ENCODE measurements around the gene FOXP2.

Gene FOXP2

DNA sequence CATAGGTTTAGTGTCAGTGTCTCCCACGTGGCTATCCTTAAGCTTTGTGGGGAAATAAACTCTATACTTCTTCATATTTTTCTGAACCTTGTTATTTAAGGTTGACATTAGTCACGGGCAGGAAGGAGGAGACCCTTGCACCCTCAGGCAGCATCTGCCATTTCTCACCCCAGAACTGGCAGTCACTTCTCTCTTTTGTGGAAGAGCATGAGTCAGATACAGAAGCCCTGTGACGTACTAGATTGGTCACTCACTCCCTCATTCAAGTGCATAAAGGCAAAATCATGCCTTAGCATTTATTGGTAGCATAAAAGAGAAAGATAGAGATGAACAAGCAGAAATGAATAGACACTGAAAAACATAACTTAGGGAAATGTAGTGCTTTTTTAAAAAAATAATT is 301.3 kb downstream of the FOXP2 start:
- no peak for DNase-seq (ENCODE audit: low read depth in 2 of 2)

DNA sequence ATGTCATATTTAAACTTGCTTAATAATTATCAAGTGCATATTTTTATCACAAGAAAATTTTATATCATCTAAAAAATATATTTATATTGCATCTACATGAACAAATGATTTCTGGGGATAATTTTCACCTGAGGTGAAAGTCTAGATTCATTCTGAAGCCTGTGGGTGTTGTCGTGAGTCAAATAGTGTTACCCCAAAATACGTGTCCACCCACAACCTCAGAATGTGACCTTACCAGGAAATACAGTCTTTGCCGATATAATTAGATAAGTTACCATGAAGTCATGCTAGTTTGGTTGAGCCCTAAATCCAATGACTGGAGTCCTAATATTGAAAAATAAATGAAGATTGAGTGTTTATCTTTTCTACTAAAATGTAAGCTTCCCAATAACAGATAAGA is 304.2 kb downstream of the FOXP2 start:
- DNase-seq (ENCODE audit: low read depth in 2 of 2): no peak

DNA sequence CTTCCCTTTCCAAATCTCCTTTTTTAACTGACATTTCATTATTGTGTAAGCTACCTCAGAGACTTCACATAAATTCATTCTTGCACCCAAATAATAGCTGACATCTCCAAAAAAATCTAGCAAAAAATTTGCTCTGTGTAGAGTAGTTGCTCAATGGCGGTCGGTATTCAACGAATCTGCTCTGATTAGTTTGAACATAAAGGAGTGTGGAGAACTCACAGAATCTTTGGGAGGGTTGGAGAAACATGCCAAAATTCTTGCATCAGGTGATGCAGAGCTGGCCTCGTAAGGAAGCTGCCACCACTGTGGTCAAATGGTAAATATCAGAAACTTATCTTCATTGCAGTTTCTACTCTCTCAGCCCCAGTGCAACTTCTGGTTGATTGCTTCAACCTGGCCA is 306.1 kb downstream of the FOXP2 start:
- DNase-seq (ENCODE audit: low read depth in 2 of 2): no peak

DNA sequence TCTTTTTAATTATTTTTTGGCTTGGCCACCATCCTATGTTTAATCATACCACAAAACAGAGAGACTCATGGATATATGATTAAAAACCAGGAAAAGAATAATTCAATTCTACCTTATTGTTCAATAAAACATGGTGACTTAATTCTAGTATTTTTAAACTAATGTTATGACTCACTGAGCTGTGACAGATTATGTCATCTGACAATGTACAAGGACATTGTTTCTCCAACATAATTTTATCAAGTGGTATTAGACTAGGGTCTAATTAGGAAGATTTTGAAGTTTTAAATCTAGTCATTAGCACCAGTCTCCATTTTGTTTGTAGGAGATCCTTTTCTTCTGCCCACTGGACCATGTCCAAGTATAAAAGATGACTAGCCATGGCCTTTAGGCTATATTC is 307.9 kb downstream of the FOXP2 start:
- DNase-seq (ENCODE audit: low read depth in 2 of 2): no peak

DNA sequence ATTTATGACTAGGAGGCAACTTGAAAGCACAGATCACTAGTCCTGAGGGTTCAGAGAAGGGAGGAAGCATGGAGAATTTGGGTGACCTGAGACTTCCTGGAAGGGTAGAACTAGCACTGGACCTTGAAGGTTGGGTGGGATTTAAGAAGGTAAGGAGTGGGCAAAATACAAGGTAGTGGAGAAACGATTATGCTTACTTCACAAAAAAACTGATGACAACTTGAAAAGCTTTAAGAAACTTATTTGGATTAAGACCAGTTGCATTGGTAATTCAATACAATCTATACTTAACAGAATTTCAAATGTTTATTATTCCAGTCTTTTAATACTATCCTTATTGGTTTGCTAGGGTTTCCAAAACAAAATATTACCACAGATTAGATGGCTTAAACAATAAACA is 308.7 kb downstream of the FOXP2 start:
- no peak for DNase-seq (ENCODE audit: low read depth in 2 of 2)

DNA sequence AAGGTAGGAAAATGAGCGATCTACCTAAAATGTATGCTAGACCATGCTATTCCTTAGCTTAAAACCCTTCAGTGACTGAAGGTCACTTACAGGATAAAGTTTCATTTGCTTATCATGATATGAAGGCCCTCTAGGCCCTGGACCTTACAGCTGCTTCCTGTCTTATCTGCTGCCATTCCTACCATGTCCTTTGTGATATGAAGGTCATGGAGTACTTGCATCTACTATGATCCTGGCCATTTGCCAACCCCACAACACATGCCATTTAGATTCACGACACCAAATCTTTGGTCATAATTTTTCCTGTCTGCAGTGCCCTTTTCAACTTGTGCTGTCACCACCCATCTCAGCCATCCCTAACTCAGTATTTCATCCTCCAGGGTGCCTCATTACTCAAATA is 325.5 kb downstream of the FOXP2 start:
- no peak for DNase-seq (ENCODE audit: low read depth in 2 of 2)

DNA sequence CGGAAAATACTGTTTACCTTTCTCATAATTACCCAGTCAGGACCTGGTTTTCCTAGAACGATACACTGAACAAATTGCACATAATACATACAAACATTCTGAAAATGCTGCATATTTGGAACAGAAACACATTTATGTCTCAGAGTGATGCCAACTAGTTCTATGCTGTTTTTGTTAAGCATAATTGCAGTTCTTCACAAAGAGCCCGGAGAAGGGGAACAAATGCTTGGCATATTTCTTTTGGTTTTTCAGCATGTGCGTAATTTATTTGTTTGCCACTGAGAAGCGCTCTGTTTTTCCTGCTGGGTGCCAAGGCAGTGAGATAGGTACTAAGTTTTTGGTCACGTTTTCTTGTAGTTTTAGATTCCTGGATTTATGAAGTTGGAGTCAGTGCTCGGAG is 326.3 kb downstream of the FOXP2 start:
- DNase-seq (ENCODE audit: low read depth in 2 of 2): no peak

DNA sequence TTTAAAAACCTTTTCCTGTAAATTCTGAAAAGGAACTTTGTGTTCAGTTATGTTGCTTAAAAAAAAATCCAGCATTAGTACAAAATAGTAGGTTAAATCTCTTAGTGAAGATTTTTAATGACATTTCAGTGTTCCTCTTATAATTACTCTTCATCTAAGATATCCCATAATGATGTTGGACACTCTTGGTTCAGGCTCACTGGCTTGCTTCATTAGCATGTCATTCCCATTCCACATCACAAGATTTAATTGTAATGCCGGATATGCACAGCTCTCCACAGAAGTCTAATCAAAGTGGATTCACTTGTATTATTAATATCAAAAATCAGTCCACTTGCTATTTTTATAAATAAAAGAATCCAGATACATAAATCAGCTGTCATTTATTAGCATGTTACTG is 327.3 kb downstream of the FOXP2 start:
- no peak for DNase-seq (ENCODE audit: low read depth in 2 of 2)
